Neural progenitor cell (in vitro differentiated cells): ENCODE data around the gene ANO4.

Source experiments
- EZH2 ChIP-seq: fragments of 200-600 bp; sonication (generic); IDR thresholded peaks from 2 replicates; pipeline ENCODE4 v1.6.1; 2017; ENCODE audit warnings: antibody characterized with exemption, mild to moderate bottlenecking, moderate library complexity
- TF ChIP-seq, protein P1 (sequence below): fragments of 200-600 bp; sonication (generic); IDR thresholded peaks from 2 replicates; pipeline ENCODE4 v1.5.1; 2017; ENCODE audit warnings: antibody characterized with exemption, mild to moderate bottlenecking

DNA sequence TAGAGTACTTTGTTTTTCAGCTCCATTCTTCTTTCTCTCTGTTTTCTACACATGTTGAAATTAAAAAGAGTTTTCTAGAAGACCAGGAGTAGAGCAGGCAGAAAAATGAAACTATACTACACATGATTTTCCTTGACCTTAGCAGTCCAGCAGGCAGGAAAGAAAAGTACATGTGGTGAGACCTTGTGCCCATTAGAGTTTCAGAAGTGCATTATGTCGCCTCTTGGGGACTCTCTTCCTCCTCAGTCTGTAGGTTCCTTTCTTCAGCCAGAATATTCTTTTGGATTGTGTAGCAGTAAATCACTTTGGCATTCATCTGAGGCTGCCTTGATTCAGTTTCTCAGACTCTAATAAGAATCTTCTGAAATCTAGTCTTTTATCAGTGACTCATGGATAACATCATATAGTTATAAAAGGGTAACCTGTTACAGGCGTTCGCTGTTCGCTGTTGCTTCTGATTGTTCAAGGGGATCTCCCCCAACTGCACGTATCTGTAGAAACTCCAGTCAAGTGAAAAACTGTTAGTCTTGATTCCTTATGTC lies 161.8 kb downstream of the ANO4 start:
- TF ChIP-seq, protein P1, sequence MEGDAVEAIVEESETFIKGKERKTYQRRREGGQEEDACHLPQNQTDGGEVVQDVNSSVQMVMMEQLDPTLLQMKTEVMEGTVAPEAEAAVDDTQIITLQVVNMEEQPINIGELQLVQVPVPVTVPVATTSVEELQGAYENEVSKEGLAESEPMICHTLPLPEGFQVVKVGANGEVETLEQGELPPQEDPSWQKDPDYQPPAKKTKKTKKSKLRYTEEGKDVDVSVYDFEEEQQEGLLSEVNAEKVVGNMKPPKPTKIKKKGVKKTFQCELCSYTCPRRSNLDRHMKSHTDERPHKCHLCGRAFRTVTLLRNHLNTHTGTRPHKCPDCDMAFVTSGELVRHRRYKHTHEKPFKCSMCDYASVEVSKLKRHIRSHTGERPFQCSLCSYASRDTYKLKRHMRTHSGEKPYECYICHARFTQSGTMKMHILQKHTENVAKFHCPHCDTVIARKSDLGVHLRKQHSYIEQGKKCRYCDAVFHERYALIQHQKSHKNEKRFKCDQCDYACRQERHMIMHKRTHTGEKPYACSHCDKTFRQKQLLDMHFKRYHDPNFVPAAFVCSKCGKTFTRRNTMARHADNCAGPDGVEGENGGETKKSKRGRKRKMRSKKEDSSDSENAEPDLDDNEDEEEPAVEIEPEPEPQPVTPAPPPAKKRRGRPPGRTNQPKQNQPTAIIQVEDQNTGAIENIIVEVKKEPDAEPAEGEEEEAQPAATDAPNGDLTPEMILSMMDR = no peak
- TF ChIP-seq EZH2 = no peak
